SJSA1 (cell line): Measurements from ENCODE around the gene AMZ2. TPM values are rescaled to one million over a fixed set of nuclear protein-coding genes. Genes with fewer than 3 reads are reported as not detected.
"Not testable (repeated sequence)": the region's sequence is repeated elsewhere in the genome, so short reads cannot be mapped to it uniquely, and the experiment has no call there.

Source experiments
- DNase-seq, 2 experiments: peaks; one replicate each; pipeline ENCODE4 v3.0.0-alpha.2; 2015 to 2020; ENCODE audit warnings: low spot score in 2 of 2, low read depth in 1 of 2
- H3K27ac ChIP-seq: fragments of 250-450 bp; sonication (Bioruptor Pico); 2 replicates; pipeline ENCODE4 v1.5.1; 2020; ENCODE audit warnings: mild to moderate bottlenecking, moderate library complexity
- H3K27me3 ChIP-seq: fragments of 250-450 bp; sonication (Bioruptor Pico); replicated peaks from 2 replicates; pipeline ENCODE4 v1.5.1; 2020; ENCODE audit warnings: mild to moderate bottlenecking, moderate library complexity
- H3K36me3 ChIP-seq: fragments of 250-450 bp; sonication (Bioruptor Pico); 2 replicates; pipeline ENCODE4 v1.5.1; 2020; ENCODE audit warnings: mild to moderate bottlenecking
- H3K4me1 ChIP-seq: fragments of 250-450 bp; sonication (Bioruptor Pico); replicated peaks from 2 replicates; pipeline ENCODE4 v1.6.1; 2021; ENCODE audit warnings: mild to moderate bottlenecking
- H3K4me3 ChIP-seq: fragments of 250-450 bp; sonication (Bioruptor Pico); 2 replicates; pipeline ENCODE4 v1.5.1; 2020; ENCODE audit warnings: mild to moderate bottlenecking
- H3K9me3 ChIP-seq: fragments of 250-450 bp; sonication (Bioruptor Pico); replicated peaks from 2 replicates; pipeline ENCODE4 v1.5.1; 2020; ENCODE audit warnings: mild to moderate bottlenecking
- total RNA-seq: library from RNA; depleted of rRNA; stranded (reverse); fragments of >200 nt; shearing (Covaris generic); gene quantifications from 2 replicates; pipeline ENCODE4 v1.2.3, GENCODE V29; 2014

AMZ2 gene
- total RNA-seq, 1 experiment from 2014 or later: 148 TPM

DNA sequence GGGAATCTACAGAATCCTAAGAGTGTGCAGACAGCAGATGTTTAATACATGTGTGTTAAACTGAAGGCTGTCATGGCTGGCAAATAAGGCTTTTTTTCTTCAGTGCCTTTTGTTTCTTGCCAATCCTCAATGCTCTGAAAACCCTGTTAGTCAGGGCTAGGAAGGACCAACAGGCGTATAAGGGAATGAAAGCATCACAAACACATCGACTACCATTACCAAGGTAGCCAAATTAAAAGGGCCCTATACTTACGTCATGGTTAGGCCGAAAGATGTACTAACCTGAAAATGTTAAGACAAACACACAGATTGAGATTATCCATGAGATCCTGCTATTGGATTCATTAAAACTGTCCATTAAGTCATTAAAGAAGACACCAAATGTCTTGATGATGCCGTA lies 30.0 kb downstream of the AMZ2 start:
- no peak for DNase-seq
- Histone ChIP-seq H3K4me3 (no peak overlapping the region), H3K4me1 (no peaks in the 10 kb centered on the region), H3K27ac (no peak overlapping the region), H3K27me3 (peaks cover 10% of the 10 kb centered on the region), H3K36me3 (no peaks in the 10 kb centered on the region), H3K9me3 (peaks cover 9% of the 10 kb centered on the region)

DNA sequence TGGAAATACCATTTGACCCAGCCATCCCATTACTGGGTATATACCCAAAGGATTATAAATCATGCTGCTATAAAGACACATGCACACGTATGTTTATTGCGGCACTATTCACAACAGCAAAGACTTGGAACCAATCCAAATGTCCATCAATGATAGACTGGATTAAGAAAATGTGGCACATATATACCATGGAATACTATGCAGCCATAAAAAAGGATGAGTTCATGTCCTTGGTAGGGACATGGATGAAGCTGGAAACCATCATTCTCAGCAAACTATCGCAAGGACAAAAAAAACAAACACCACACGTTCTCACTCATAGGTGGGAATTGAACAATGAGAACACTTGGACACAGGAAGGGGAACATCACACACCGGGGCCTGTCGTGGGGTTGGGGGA lies 34.1 kb downstream of the AMZ2 start:
- not testable (repeated sequence) for H3K27me3 ChIP-seq, DNase-seq, H3K36me3 ChIP-seq, H3K4me3 ChIP-seq, H3K27ac ChIP-seq, H3K4me1 ChIP-seq, H3K9me3 ChIP-seq

GRCh38 chr17:68288375-68288774 lies 40.5 kb downstream of the AMZ2 start:
- H3K4me3 ChIP-seq: no peak overlapping the region
- 0 out of 2 replicates have a peak, but pooled peaks cover 4% of the 10 kb centered on the region for H3K9me3 ChIP-seq
- H3K27me3 ChIP-seq: peaks cover 67% of the 10 kb centered on the region
- DNase-seq: no peak
- H3K36me3 ChIP-seq: no peaks in the 10 kb centered on the region
- H3K27ac ChIP-seq: no peak overlapping the region
- peaks cover 20% of the 10 kb centered on the region for H3K4me1 ChIP-seq

GRCh38 chr17:68288804-68289203 lies 41.0 kb downstream of the AMZ2 start:
- H3K4me3 ChIP-seq: no peak overlapping the region
- DNase-seq: no peak

GRCh38 chr17:68289473-68289872 lies 41.6 kb downstream of the AMZ2 start:
- H3K27me3 ChIP-seq: peaks cover 75% of the 10 kb centered on the region
- H3K4me3 ChIP-seq: no peak overlapping the region
- 0 out of 2 replicates have a peak, but pooled peaks cover 4% of the 10 kb centered on the region for H3K9me3 ChIP-seq
- no peak for DNase-seq
- H3K27ac ChIP-seq: no peak overlapping the region
- peaks cover 20% of the 10 kb centered on the region for H3K4me1 ChIP-seq
- no peaks in the 10 kb centered on the region for H3K36me3 ChIP-seq

More at GRCh38 chr17:68288804-68289203, 41.0 kb downstream of the AMZ2 start:
- peaks cover 20% of the 10 kb centered on the region for H3K4me1 ChIP-seq
- H3K27me3 ChIP-seq: peaks cover 71% of the 10 kb centered on the region
- 0 out of 2 replicates have a peak, but pooled peaks cover 4% of the 10 kb centered on the region for H3K9me3 ChIP-seq
- no peak overlapping the region for H3K27ac ChIP-seq
- no peaks in the 10 kb centered on the region for H3K36me3 ChIP-seq

DNA sequence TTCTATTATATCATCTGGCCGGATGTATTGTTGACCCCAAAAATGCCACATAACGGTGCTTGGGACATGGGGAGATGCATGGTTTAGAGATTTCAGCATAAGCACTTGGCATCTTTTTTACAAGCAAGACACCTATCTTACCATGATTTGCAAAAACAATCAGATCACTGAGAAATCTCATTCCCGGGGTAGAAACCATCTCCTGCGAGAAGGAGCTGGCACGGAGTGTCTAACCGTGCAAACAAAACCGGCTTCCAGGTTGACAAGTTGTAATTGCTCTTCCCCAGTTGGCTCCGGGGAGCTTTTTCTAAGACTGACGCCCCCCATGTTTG lies 42.1 kb downstream of the AMZ2 start:
- H3K4me3 ChIP-seq: no peak overlapping the region
- DNase-seq: no peak
- 0 out of 2 replicates have a peak, but pooled peaks cover 4% of the 10 kb centered on the region for H3K9me3 ChIP-seq
- H3K4me1 ChIP-seq: peaks cover 20% of the 10 kb centered on the region
- no peaks in the 10 kb centered on the region for H3K36me3 ChIP-seq
- peaks cover 75% of the 10 kb centered on the region for H3K27me3 ChIP-seq
- H3K27ac ChIP-seq: no peak overlapping the region

GRCh38 chr17:68290268-68290954 lies 42.6 kb downstream of the AMZ2 start:
- no peak overlapping the region for H3K4me3 ChIP-seq
- no peaks in the 10 kb centered on the region for H3K36me3 ChIP-seq
- no peak for DNase-seq
- 0 out of 2 replicates have a peak, but pooled peaks cover 4% of the 10 kb centered on the region for H3K9me3 ChIP-seq
- H3K27me3 ChIP-seq: peaks cover 75% of the 10 kb centered on the region
- peaks cover 20% of the 10 kb centered on the region for H3K4me1 ChIP-seq
- no peak overlapping the region for H3K27ac ChIP-seq

GRCh38 chr17:68290955-68291835 lies 43.4 kb downstream of the AMZ2 start, which contains the start of the genes ARSG and SLC16A6:
ARSG (plus strand) TSS chr17:68291495; CDS start chr17:68307494, 15,999 bp downstream.
SLC16A6 (minus strand) TSS chr17:68291127; CDS start chr17:68278320, 12,807 bp downstream.
- 0 out of 2 replicates have a peak, but pooled peaks cover 4% of the 10 kb centered on the region for H3K9me3 ChIP-seq
- H3K36me3 ChIP-seq: no peaks in the 10 kb centered on the region
- no peak for DNase-seq
- H3K27me3 ChIP-seq: peaks cover 73% of the 10 kb centered on the region
- H3K4me1 ChIP-seq: peaks cover 20% of the 10 kb centered on the region
- H3K27ac ChIP-seq: no peak within 1 kb of the TSS
- peak within 1 kb of the TSS; percentile 36 for H3K4me3 ChIP-seq

- no peak overlapping the region for H3K27ac ChIP-seq
- peak; percentile 53 to 61 for DNase-seq
Observed at GRCh38 chr17:68291836-68292688, 44.2 kb downstream of the AMZ2 start.

DNA sequence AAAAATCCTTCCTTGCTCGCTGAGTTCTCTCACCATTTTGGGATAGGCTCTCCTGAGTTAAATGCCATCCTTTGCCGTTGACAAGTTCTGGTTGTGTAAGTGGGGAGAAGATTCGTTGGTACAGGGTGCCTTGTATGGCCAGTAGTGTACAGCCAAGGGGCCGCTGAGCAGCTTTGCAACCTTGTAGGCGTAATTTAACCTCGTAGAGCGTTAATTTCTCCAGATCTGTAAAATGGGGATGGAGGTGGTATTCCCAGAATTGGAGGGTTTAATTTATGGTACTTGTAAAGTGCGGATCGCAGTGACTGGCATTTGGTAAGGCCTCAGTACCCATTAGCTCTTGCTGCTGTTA lies 44.8 kb downstream of the AMZ2 start:
- H3K27me3 ChIP-seq: peaks cover 60% of the 10 kb centered on the region
- peaks cover 20% of the 10 kb centered on the region for H3K4me1 ChIP-seq
- H3K36me3 ChIP-seq: no peaks in the 10 kb centered on the region
- H3K27ac ChIP-seq: no peak overlapping the region
- 0 out of 2 replicates have a peak, but pooled peaks cover 4% of the 10 kb centered on the region for H3K9me3 ChIP-seq
- no peak overlapping the region for H3K4me3 ChIP-seq
- DNase-seq: no peak

More at GRCh38 chr17:68291836-68292688, 44.2 kb downstream of the AMZ2 start:
- Histone ChIP-seq H3K27me3 (peaks cover 65% of the 10 kb centered on the region), H3K4me1 (peaks cover 20% of the 10 kb centered on the region), H3K36me3 (no peaks in the 10 kb centered on the region), H3K9me3 (0 out of 2 replicates have a peak, but pooled peaks cover 4% of the 10 kb centered on the region), H3K4me3 (peak overlapping the region; percentile 36)

DNA sequence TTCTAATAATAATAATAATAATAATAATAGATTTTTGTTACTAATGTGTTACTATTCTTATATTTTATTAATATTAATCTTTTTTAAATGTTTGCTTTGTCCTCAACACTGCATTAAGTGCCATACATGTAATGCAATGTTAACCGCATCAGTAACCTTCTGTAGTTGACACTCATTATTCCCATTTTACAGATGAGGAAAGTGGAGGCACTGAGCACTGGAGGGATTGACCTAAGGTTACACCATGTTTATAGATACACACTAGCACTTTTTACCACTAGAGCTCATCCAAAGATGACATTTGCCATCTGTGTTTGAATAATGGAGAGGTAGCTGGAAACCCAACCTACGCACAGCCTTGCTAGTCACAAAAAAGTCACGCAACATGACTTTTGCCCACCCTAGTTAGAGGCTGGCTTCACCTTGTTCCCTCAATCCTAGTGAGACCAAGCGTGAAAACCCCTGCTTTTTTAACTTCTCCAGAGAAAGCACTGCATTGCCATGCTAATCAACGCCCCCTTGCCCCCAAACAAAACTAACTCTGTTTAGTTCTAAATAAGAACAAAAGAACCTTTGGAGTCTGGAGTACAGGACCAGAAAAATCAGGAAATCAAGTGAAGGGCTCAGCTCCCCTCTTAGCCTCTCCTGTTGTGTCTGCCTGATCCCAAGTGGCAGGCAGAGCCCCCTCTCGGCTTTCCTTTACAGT lies 45.8 kb downstream of the AMZ2 start:
- Histone ChIP-seq H3K9me3 (0 out of 2 replicates have a peak, but pooled peaks cover 4% of the 10 kb centered on the region), H3K4me3 (no peak overlapping the region), H3K27ac (no peak overlapping the region), H3K36me3 (no peaks in the 10 kb centered on the region), H3K4me1 (peaks cover 20% of the 10 kb centered on the region), H3K27me3 (peaks cover 55% of the 10 kb centered on the region)
- DNase-seq: no peak

- Histone ChIP-seq H3K4me3 (no peak overlapping the region), H3K27ac (no peak overlapping the region), H3K9me3 (0 out of 2 replicates have a peak, but pooled peaks cover 4% of the 10 kb centered on the region), H3K36me3 (no peaks in the 10 kb centered on the region), H3K4me1 (peaks cover 20% of the 10 kb centered on the region), H3K27me3 (peaks cover 49% of the 10 kb centered on the region)
- no peak for DNase-seq
Observed at GRCh38 chr17:68294196-68294555, 46.3 kb downstream of the AMZ2 start.

DNA sequence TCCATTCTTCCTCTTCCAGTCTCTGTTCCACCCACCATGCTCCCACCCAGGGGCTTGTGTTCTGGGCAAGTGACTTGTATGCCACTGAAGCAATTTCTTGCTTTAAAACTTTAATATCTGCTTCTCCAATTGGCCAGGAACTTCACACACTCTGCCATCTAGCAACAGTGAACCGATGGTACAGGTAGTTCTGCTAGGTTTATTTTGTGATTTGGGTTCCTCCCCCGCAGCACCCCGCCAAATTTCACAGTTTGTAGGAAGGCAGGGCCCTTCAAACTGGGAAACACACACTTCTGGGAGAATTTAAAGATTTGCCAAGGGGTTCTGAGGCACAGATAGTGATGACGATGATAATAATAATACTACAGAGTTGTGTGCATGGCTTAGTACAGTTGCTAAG lies 46.8 kb downstream of the AMZ2 start:
- H3K27ac ChIP-seq: no peak overlapping the region
- H3K27me3 ChIP-seq: peaks cover 45% of the 10 kb centered on the region
- peaks cover 20% of the 10 kb centered on the region for H3K4me1 ChIP-seq
- H3K9me3 ChIP-seq: 0 out of 2 replicates have a peak, but pooled peaks cover 4% of the 10 kb centered on the region
- no peak for DNase-seq
- no peaks in the 10 kb centered on the region for H3K36me3 ChIP-seq
- no peak overlapping the region for H3K4me3 ChIP-seq
